Measurements from ENCODE around the gene DGUOK. TPM values are rescaled to one million over a fixed set of nuclear protein-coding genes. Genes with fewer than 3 reads are reported as not detected.
"Not testable (repeated sequence)": the region's sequence is repeated elsewhere in the genome, so short reads cannot be mapped to it uniquely, and the experiment has no call there.

Gene DGUOK
- total RNA-seq (10 to 100 TPM; 20.2 to 29.0 (median 26.7) TPM), polyA plus RNA-seq (47.4 TPM)
- long read RNA-seq, donor 1, transcript DGUOK-201 (7 exons, 1,144 nt): major isoform, 12 of 31 reads
- long read RNA-seq, donor 1, transcript DGUOK-208 (6 exons, 1,029 nt): minor isoform, 8 of 31 reads
- long read RNA-seq, donor 1, partial matches to known transcripts: 1 of 31 reads
- long read RNA-seq, donor 1, other reads (novel, unspliced or antisense): 5 of 31 reads
- long read RNA-seq, donor 2, transcript DGUOK-201 (7 exons, 1,144 nt): major isoform, 7 of 18 reads
- long read RNA-seq, donor 2, partial matches to known transcripts: 0 of 18 reads
- long read RNA-seq, donor 2, other reads (novel, unspliced or antisense): 4 of 18 reads
- long read RNA-seq, donor 3, transcript DGUOK-201 (7 exons, 1,144 nt): major isoform, 17 of 42 reads
- long read RNA-seq, donor 3, transcript DGUOK-208 (6 exons, 1,029 nt): minor isoform, 11 of 42 reads
- long read RNA-seq, donor 3, transcript DGUOK-203 (4 exons, 703 nt): minor isoform, 6 of 42 reads
- long read RNA-seq, donor 3, partial matches to known transcripts: 1 of 42 reads
- long read RNA-seq, donor 3, other reads (novel, unspliced or antisense): 6 of 42 reads
- long read RNA-seq, donor 4, transcript DGUOK-201 (7 exons, 1,144 nt): major isoform, 5 of 21 reads
- long read RNA-seq, donor 4, transcript DGUOK-208 (6 exons, 1,029 nt): major isoform, 5 of 21 reads
- long read RNA-seq, donor 4, partial matches to known transcripts: 0 of 21 reads
- long read RNA-seq, donor 4, other reads (novel, unspliced or antisense): 7 of 21 reads

DNA sequence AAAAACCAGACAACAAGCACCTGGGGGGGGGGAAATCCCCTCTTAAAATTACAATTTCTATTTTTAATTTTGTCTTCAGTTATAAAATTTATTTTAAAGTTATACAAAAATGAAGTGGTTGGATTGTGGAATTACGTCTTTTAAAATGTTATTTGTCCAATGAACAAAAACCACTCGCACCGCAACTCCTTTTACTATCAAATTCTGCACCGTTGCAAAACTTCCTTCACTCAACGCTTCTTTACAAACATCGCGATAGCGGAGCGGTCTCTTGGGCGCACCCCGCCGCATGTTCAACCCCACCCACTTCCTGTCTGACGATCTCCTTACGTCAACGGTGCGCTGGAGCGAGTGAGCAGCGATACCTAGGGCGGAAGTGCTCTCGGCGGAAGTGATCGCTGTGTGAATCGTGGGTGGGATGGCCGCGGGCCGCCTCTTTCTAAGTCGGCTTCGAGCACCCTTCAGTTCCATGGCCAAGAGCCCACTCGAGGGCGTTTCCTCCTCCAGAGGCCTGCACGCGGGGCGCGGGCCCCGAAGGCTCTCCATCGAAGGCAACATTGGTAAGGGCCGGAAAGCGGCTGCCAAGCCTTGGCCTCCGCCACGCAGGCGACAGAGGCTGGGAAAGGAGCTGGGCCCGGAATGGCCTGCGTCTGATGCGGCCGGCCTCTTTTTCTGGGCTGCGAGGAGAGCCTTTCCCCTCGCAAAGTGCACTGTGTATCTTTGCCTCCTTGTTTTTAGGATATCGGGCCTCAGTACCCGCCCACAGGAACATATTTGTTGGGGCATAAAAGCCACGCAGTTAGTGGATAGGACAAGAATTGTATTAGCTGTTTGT is at the start of gene DGUOK:
TSS of gene DGUOK (plus strand) at position 388 of the 835 bp plus-strand sequence. CDS start at position 419, 31 bp downstream.
- DNase-seq: peak; percentile 98 to 99 (median 98)
- Histone ChIP-seq H3K27me3 (ENCODE audit: control insufficient read depth, insufficient read depth) (no peaks in the 10 kb centered on the region), H3K4me3 (ENCODE audit: low read length) (peak within 1 kb of the TSS; percentile 73), H3K9me3 (ENCODE audit: control insufficient read depth, low read length) (no peaks in the 10 kb centered on the region), H3K27ac (ENCODE audit: low read length) (peak within 1 kb of the TSS; percentile 84), H3K4me1 (ENCODE audit: control insufficient read depth, insufficient read depth, low read length) (peaks cover 8% of the 10 kb centered on the region)
- WGBS: under 1% methylated on average over 50 of the region's 50 CpGs
- intact Hi-C loops (cut with DNase I): loop anchor here in 2 of 4 donors (10.0 kb wide), 2 partner anchors 58 to 102 kb away; partner anchors contain the start of genes STAMBP (in 1 of the 2) and TET3 (in 1 of the 2)
- peak; percentile 100 for ATAC-seq

DNA sequence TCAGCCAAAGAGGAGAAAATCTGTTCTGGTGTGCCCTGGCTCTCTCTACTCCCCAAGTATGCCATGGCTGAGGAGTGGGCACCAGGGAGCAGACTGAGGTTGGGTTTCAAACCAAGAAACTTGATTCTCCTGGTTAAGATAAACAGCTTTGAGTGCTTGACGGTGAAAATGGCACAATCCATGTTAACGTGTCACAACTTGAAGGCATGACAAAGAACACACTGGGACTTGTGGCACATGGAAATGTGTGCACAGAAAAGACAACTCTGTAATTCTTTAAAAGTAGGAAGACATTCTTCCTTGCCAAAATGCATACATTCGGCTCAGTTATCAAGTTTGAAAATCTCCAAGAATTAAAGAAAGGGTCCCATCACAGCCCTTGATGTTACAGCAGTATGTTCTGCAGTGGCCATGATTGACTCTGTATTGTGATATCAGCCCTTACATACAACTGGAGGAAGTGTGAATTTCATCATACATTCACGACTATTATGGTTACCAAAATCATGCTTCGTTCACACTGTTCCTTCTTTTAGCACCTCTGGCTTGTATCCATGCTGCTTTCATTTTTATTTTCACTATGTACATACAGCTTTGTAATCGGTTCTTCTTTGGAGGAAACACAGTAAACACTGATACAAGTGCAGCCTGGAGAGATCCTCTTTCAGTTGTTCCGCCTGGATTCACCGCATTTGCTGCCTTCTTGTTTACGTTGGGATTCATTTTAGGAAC is 49.4 kb upstream of the DGUOK start:
- intact Hi-C loops (cut with DNase I): no loop called here
- DNase-seq (no peak), ATAC-seq (peak in 1 of 2 donors; percentile 47)
- Histone ChIP-seq H3K9me3 (ENCODE audit: control insufficient read depth, low read length) (no peaks in the 10 kb centered on the region), H3K27me3 (ENCODE audit: control insufficient read depth, insufficient read depth) (no peaks in the 10 kb centered on the region), H3K27ac (ENCODE audit: low read length) (no peak overlapping the region), H3K4me1 (ENCODE audit: control insufficient read depth, insufficient read depth, low read length) (no peaks in the 10 kb centered on the region), H3K4me3 (ENCODE audit: low read length) (no peak overlapping the region)
- 57% methylated on average over 9 of the region's 9 CpGs for WGBS

DNA sequence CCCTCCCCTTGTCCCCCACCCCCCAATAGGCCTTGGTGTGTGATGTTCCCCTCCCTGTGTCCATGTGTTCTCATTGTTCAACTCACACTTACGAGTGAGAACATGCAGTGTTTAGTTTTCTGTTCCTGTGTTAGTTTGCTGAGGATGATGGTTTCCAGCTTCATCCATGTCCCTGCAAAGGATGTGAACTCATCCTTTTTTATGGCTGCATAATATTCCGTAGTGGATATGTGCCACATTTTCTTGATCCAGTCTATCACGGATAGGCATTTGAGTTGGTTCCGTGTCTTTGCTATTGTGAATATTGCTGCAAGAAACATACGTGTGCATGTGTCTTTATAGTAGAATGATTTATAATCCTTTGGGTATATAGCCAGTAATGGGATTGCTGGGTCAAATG is 48.7 kb upstream of the DGUOK start:
- H3K4me1 ChIP-seq (ENCODE audit: control insufficient read depth, insufficient read depth, low read length); ATAC-seq; intact Hi-C loops (cut with DNase I); H3K27ac ChIP-seq (ENCODE audit: low read length); H3K4me3 ChIP-seq (ENCODE audit: low read length); H3K9me3 ChIP-seq (ENCODE audit: control insufficient read depth, low read length); H3K27me3 ChIP-seq (ENCODE audit: control insufficient read depth, insufficient read depth); DNase-seq: not testable (repeated sequence)
- WGBS: 95% methylated on average over 5 of the region's 5 CpGs

DNA sequence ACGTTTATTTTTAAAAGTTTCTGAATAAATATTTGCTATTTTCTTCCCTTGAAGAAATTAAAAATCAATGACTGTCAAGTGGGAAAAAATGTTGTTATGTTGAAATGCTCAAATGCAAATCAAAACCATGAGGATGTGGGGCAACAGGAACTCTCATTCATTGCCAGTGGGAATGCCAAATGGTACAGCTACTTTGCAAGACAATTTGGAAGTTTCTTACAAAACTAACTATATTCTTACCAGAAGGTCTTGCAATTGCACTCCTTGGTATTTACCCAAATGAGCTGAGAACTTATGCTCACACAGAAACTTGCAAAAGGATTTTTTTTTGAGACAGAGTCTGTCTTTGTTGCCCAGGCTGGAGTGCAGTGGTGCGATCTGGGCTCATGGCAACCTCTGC is 41.3 kb upstream of the DGUOK start:
- intact Hi-C loops (cut with DNase I): no loop called here
- DNase-seq: no peak
- H3K9me3 ChIP-seq (ENCODE audit: control insufficient read depth, low read length): no peaks in the 10 kb centered on the region
- no peak overlapping the region for H3K27ac ChIP-seq (ENCODE audit: low read length)
- H3K27me3 ChIP-seq (ENCODE audit: control insufficient read depth, insufficient read depth): no peaks in the 10 kb centered on the region
- WGBS: 55% methylated on average over 2 of the region's 2 CpGs
- no peak for ATAC-seq
- H3K4me1 ChIP-seq (ENCODE audit: control insufficient read depth, insufficient read depth, low read length): no peaks in the 10 kb centered on the region
- H3K4me3 ChIP-seq (ENCODE audit: low read length): no peak overlapping the region

DNA sequence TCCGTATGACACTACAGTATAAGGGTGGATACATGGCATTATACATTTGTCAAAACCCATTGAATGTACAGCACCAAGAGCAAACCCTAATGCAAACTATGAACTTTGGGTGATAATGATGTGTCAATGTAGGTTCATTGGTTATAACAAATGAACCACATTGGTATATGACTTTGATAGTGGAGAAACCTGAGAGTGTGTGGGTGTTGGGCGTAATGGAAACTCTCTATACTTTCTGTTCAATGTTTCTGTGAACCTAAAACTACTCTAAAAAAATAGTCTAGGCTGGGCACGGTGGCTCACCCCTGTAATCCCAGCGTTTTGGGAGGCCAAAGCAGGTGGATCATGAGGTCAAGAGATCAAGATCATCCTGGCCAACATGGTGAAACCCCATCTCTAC is 40.3 kb upstream of the DGUOK start:
- DNase-seq: no peak
- Histone ChIP-seq H3K27ac (ENCODE audit: low read length) (no peak overlapping the region), H3K9me3 (ENCODE audit: control insufficient read depth, low read length) (no peaks in the 10 kb centered on the region), H3K27me3 (ENCODE audit: control insufficient read depth, insufficient read depth) (no peaks in the 10 kb centered on the region), H3K4me1 (ENCODE audit: control insufficient read depth, insufficient read depth, low read length) (no peaks in the 10 kb centered on the region), H3K4me3 (ENCODE audit: low read length) (no peak overlapping the region)
- WGBS: 87% methylated on average over 4 of the region's 4 CpGs
- intact Hi-C loops (cut with DNase I): no loop called here
- ATAC-seq: no peak

DNA sequence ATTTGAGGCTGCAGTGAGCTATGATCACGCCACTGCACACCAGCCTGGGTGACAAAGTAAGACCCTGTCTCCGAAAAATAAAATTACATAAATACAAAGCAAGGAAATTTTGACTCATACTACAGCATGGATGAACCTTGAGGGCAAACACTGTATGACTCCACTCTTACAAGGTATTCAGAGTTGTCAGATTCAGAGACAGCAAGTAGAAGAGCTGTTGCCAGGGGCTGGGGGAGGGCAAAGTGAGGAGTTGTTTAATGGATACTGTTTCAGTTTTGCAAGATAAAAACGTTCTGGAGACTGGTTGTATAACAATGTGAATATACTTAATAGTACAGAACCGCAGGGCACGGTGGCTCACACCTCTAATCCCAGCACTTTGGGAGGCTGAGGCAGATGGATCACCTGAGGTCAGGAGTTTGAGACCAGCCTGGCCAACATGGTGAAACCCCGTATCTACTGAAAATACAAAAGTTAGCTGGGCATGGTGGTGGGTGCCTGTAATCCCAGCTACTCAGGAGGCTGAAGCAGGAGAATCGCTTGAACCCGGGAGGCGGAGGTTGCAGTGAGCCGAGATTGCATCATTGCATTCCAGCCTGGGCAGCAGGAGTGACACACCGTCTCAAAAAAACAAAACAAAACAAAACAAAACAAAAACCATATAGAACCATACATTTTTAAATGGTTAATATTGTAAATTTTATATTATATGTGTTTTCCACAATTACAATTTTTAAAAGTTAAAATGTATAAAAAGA is 38.9 kb upstream of the DGUOK start:
- H3K4me1 ChIP-seq (ENCODE audit: control insufficient read depth, insufficient read depth, low read length); ATAC-seq; H3K4me3 ChIP-seq (ENCODE audit: low read length); intact Hi-C loops (cut with DNase I); H3K27ac ChIP-seq (ENCODE audit: low read length); DNase-seq; H3K9me3 ChIP-seq (ENCODE audit: control insufficient read depth, low read length); H3K27me3 ChIP-seq (ENCODE audit: control insufficient read depth, insufficient read depth): not testable (repeated sequence)
- WGBS: 75% methylated on average over 11 of the region's 11 CpGs

DNA sequence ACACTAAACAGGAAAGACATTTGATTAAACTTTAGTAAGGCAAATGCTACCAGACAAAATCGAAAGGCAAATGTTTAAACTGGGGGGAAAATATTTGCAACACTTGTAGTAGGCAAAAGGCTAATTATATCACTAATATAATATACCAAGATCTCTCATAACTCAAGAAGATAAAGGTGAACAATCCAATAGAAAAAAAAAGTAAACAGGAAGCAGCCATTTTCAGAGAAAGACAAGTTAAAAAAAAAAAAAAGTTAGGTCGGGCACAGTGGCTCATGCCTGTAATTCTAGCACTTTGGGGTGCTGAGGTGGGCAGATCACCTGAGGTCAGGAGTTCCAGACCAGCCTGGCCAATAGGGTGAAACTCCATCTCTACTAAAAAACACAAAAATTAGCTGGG is 38.3 kb upstream of the DGUOK start:
- Histone ChIP-seq H3K9me3 (ENCODE audit: control insufficient read depth, low read length) (no peaks in the 10 kb centered on the region), H3K4me1 (ENCODE audit: control insufficient read depth, insufficient read depth, low read length) (no peaks in the 10 kb centered on the region), H3K4me3 (ENCODE audit: low read length) (no peak overlapping the region), H3K27ac (ENCODE audit: low read length) (no peak overlapping the region), H3K27me3 (ENCODE audit: control insufficient read depth, insufficient read depth) (no peaks in the 10 kb centered on the region)
- WGBS: 73% methylated on average over 2 of the region's 2 CpGs
- intact Hi-C loops (cut with DNase I): no loop called here
- no peak for ATAC-seq
- no peak for DNase-seq

DNA sequence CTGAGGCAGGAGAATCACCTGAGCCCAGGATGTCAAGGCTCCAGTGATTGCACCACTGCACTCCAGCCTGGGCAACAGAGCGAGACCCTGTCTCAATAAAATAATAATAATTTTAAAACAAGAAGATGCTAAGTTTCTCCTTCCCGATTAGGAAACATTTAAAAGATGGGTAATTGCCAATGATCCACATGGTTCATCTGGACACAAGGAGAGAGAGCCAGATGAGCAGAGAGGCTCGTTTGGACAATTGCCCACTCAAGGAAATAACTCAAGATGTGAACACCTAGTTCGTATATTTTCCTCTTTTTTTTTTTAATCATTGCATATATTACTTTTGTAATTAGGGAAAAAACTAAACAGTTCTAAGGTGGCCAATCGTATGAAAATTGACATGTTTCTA is 37.5 kb upstream of the DGUOK start:
- DNase-seq: no peak
- 69% methylated on average over 5 of the region's 5 CpGs for WGBS
- Histone ChIP-seq H3K27ac (ENCODE audit: low read length) (no peak overlapping the region), H3K4me3 (ENCODE audit: low read length) (no peak overlapping the region), H3K4me1 (ENCODE audit: control insufficient read depth, insufficient read depth, low read length) (no peaks in the 10 kb centered on the region), H3K27me3 (ENCODE audit: control insufficient read depth, insufficient read depth) (no peaks in the 10 kb centered on the region), H3K9me3 (ENCODE audit: control insufficient read depth, low read length) (no peaks in the 10 kb centered on the region)
- intact Hi-C loops (cut with DNase I): no loop called here
- ATAC-seq: no peak

DNA sequence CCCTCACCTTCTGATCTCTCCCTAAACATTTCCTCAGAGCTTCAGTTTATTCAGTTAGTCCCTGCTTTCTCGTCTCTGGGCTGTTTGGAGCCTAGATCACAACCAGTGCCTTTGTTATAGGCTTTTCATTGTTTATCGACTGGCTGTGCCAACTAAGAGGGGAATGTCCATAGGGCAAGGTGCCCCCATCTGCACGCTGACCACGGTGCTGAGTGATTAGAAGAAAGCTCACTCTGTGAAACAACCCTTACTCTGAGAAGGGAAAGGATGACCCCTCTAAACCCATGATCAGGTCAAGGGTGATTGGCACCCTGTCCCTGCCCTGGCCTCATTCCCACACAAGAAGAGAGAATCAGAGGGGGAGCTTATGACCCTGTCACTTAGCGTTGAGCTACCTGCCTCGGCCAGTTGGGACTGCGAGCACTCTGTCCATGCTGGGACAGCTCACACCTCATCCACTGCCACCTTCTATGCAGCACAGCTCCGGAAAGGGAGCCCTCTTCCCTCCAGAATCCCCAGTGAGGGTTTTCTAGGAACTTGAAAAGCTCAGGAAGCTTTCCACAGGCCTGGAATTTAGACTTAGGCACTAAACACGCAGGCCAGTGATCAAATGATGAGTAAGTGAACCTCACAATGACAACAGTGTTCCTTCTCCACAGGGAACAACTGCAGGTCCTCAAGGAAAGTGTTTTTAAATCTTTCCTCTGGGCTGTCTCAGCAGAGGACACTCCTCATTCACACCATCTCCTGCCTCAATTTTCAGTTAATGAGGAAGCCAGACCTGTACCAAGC is 36.2 kb upstream of the DGUOK start:
- no peaks in the 10 kb centered on the region for H3K9me3 ChIP-seq (ENCODE audit: control insufficient read depth, low read length)
- no peaks in the 10 kb centered on the region for H3K4me1 ChIP-seq (ENCODE audit: control insufficient read depth, insufficient read depth, low read length)
- ATAC-seq (no peak), DNase-seq (no peak)
- no peak overlapping the region for H3K4me3 ChIP-seq (ENCODE audit: low read length)
- WGBS: 71% methylated on average over 9 of the region's 9 CpGs
- H3K27me3 ChIP-seq (ENCODE audit: control insufficient read depth, insufficient read depth): no peaks in the 10 kb centered on the region
- intact Hi-C loops (cut with DNase I): no loop called here
- no peak overlapping the region for H3K27ac ChIP-seq (ENCODE audit: low read length)

Data from right cardiac atrium (tissue), 5 donors.